Eye (tissue), 1 donor: ENCODE data around the gene TMEM132E.

Experiments
- DNase-seq: peaks from one replicate; pipeline ENCODE4 v3.0.0-alpha.2; 2015

TMEM132E gene

DNA sequence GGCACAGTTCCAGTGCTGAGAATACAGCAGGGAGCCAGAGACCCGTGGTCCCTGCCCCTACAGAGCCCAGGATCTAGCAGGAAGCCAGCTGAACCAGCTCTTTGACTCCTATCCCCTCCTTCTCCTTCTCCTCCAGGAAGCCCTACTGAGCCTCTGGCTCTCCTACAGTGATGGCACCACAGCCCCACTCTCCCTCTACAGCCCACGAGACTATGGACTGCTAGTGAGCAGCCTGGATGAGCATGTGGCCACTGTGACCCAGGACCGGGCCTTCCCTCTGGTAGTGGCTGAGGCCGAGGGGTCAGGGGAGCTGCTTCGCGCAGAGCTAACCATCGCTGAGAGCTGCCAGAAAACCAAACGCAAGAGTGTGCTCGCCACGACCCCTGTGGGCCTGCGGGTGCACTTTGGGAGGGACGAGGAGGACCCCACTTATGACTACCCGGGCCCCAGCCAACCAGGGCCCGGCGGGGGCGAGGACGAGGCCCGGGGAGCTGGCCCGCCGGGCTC is 57.7 kb downstream of the TMEM132E start:
- DNase-seq, result no peak

DNA sequence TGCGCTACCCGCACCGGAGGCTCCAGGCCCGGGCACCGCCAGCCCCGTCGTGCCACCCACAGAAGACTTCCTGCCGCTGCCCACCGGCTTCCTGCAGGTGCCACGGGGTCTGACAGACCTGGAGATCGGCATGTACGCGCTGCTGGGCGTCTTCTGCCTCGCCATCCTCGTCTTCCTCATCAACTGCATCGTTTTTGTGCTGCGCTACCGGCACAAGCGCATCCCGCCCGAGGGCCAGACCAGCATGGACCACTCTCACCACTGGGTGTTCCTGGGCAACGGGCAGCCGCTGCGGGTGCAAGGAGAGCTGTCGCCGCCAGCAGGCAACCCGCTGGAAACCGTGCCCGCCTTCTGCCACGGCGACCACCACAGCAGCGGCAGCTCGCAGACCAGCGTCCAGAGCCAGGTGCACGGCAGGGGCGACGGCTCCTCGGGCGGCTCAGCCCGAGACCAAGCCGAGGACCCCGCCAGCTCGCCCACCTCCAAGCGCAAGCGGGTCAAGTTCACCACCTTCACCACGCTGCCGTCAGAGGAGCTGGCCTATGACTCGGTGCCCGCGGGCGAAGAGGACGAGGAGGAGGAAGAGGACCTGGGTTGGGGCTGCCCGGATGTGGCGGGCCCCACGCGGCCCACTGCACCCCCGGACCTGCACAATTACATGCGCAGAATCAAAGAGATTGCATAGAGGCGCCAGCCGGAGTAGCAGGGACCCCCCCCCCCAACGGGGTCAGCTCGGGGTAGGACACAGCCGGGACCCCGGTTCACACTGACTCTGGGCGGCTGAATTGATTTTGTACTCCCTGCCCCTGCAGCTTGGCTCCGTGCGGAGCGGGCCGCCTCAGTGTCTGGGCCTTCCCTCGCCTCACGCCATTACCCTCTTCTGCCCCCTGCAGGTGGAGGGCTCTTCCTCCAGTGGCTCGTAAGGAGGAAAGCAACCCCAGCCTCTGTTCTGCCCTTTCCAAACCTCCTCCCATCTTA is 58.5 kb downstream of the TMEM132E start:
- peak; percentile 95 for DNase-seq

DNA sequence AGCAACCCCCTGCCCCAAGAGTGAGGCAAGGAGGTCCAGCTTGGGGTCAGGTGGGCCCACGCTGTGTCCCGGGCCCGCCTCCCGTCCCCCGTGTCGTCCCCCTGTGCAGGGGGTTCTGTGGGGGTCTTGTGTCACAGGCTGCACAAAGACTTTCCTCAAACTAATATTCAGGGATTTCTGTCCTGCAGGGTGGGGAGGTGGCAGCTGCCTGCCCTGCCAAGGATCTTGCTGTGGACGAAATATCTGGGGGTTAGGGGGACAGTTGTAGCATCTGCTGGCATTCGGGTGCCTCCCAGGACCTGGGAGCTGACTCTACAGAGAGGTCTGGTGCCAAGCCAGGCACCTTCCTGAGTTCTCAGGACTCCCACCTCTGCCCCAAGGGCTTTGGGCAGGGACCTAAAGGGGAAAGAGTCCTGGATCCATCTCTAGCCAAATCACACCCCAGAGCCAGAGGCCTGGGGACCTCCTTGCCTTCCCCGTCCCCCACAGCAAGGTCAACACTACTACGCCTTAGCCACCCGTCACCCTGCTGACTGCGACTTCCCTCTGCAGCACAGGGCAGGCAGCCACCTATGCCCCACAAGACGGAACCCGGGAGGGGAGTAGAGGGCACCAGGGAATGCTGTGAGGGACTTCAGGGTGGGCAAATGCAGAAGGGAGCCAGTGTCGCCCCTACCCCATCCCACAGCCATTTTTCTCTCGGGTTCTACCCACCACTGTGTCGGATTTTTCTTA is 59.3 kb downstream of the TMEM132E start:
- no peak for DNase-seq

GRCh38 chr17:34639706-34640425 is 60.5 kb downstream of the TMEM132E start:
- DNase-seq, result peak; percentile 30

DNA sequence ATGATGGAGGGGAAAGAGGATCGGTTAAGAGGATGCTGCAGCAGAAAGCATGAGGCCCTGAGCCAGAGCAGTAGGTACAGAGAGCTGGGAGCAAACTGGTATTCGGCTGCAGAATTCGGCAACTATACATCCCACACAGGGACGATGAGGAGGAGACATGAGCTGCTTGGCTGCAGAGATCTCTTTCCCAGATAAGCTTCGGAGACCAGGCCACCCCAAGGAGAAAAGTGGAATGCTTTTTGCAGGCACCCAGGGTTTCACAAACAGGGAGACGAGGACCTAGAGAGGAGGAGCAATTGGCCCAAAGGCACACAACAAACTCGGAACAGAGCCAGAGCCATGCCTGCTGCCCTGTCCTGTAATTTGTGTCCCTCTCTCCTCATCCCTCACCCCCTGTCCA is 62.0 kb downstream of the TMEM132E start:
- no peak for DNase-seq

- DNase-seq, result peak; percentile 50
Observed at GRCh38 chr17:34644941-34645550, 65.7 kb downstream of the TMEM132E start.

- DNase-seq, result peak; percentile 77
Observed at GRCh38 chr17:34645594-34645993, 66.2 kb downstream of the TMEM132E start.

- DNase-seq, result no peak
Observed at GRCh38 chr17:34647511-34647910, 68.1 kb downstream of the TMEM132E start.

DNA sequence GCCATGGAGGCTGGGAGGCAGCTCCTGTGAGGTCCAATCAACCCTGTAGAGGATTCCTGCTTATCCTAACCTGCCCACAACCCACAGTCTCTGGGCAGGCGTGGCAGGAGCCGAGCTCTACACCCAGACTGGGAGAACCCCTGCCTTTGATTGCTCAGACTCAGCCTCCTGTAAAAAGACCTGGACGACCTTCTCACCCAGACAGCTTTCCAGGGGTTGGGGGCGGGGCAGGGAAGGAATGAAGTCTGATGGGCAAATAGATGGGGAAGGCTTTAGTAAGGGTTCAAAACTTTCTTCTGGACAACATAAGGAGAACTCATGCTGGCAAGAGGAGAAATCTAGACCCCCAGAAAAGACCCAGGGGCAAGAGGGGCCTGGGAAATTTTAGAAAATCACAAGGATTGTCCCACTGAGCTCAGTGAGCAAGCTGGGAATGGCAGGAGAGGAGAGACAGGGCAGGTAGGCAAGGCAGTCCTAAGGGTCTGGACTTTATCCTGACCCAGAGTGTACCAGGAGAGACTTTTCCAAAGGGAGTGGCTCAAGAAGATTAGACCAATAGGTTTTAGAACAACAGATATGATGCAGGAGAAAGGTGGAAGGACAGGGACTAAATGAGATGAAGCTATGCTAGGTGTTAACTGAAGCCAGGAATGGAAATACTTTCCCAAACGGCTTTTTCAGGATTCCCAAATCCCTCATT is 70.8 kb downstream of the TMEM132E start:
- DNase-seq, result no peak

DNA sequence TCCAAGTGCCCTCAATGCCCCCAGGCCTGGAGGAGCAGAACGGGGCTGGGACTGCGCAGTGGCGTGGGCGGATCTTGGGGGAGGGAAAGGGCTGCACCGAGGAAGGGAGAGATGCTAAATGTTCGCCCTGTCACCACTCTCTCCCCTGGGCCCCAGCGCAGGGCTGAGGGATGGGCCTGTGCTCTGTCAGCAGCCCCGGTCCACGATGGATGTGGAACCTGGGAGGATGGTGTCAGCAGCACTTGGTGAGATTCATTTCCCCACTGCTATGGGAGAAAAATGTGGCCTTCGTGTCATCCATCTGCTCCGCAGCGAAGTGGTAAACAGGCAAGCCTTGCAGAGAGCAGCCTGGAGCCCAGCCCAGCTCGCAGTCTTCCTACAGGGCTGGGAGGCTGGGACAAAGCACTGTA is 72.0 kb downstream of the TMEM132E start:
- DNase-seq, result no peak

GRCh38 chr17:34652021-34652555 is 72.7 kb downstream of the TMEM132E start:
- DNase-seq, result no peak

GRCh38 chr17:34653511-34653910 is 74.1 kb downstream of the TMEM132E start:
- DNase-seq, result no peak

DNA sequence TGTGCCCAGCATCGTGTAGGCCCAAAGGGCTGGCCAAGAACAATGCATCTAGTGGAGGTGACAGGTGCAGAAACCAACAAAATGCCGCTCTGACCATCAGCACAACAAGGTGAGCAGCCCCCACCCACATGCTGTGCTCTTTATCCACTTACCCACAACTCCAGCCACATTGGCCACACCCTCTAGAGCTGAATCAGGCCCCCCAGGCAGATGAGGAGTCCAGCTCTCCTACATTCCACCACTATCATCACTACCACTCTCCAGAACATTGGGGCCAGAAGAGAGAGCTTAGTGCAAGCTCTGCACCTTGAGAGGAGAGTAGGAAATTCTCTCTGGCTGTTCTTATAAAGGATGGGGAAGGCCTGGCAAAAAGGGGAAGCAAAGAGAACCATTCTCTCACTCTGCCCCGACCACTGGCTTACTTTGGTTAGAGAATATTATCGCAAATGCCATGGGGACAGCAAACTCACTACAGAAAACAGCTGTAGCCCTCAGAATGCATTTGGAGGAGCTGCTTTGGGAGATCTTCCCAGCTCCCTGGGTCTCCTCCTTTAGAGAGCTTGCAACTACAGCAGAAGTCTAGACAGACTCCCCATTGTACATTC is 75.0 kb downstream of the TMEM132E start:
- no peak for DNase-seq

- no peak for DNase-seq
Observed at GRCh38 chr17:34654881-34655276, 75.5 kb downstream of the TMEM132E start.

DNA sequence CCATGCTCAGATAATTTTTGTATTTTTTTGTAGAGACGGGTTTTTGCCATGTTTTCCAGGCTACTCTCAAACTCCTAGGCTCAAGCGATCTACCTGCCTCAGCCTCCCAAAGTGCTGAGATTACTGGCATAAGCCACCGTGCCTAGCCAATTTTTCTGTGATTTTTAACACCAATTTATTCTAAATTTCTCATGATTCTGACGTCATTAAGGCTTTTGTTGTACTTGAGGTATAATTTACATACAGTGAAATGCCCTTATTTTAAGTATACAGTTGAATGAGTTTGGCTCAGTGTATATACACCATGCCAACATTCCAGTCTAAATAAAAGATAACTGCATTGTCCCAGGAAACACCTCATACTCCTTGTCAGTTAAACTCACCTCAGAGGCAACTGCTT is 77.4 kb downstream of the TMEM132E start:
- DNase-seq, result no peak

DNA sequence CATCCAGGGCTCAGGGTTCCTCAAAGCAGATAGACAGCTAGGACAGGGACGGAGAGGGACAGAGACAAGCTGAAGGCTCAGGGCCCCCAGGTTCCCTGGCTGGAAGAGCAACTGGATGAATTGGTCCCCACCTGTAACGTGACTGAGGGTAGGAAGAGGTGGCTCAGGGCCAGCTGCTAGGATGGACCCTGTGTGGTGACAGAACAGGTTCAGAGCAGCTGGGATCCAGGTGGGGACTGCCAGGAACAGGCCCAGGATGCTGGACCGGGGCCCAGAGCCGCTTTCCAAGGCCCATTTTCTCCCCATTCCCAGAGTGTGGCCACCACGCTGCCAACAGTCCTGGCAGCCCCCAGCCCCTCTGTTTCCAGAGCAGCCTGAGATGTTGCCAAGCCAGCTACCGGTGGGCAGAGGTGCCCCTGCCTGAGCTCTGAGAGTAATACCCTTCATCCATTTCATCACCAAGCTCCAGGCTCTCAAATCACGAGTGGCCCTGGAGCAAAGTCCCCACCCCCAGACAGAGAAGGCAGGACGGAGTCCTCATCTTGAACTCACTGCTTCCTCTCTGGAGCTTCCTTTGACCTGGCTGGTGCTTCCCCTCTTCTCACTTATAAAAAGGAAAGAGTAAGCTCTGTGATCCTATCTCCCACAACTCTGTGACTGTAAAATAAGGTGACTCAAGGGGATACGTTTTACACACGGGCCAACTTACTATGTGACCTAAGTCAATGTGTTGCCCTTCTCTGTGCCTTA is 79.6 kb downstream of the TMEM132E start:
- no peak for DNase-seq

DNA sequence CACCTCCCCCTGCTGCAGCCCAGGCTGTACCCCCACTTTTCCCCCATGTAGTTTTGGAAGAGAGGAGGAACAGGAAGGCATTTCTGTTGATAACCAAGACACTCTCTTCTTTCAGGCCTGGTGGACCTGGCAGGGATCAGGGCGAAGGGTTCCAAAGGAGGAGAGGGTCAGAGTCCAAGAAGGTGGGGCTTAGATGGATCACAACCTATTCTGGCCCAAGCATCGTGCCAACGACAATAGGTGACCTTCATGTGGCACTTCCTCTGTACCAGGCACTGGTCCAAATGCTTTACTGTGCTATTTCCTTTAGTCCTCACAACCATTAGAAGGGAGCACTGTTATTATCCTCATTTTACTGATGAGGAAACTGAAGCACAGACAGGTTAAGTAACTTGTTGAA is 84.3 kb downstream of the TMEM132E start:
- no peak for DNase-seq

- no peak for DNase-seq
Observed at GRCh38 chr17:34665150-34665806, 85.9 kb downstream of the TMEM132E start.

DNA sequence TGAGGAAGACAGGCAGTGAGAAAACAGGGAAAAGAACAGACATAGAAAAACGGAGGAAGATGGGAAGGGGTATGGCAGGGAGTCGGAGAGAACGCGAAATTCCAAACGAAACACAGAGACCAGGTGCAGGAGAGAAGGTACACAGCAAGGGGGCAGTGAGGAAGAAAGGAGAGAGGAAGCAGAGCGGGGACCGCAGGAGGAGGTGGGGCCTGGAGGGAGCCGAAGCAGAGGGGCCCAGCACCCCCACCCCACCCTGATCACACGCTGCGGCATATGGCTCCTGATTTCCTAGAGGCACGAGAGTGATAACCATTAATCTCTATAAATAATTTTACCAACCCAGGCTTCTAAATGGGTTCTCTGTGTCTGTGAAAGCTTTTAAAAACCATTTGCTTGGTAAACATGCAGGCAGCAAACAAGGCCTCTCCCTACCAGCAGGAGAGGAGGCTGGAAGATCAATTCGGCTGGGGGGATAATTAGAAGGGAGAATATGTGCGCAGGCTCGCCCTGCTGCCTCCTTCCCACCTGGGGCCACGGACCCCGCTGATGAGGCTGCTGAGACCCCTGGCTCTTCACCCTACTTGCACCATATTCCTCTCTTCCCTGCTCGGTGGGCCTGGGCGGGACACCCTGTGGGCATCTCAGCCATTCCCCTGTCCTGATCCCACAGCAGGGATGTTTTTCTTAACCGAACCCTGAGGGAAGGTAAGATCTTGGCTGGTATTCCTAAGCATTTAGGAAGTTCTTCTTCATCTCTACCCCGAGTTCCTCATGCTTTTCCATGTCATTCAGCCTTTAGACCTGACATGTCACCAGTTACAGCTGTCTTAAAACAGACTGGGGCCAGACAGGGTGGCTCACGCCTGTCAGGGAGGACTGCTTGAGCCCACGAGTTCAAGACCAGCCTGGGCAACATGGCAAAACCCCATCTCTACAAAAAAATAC is 86.7 kb downstream of the TMEM132E start:
- no peak for DNase-seq
